Mesothelial cell of epicardium (in vitro differentiated cells): Measurements from ENCODE around the gene TRAF2. TPM values are rescaled to one million over a fixed set of nuclear protein-coding genes. Genes with fewer than 3 reads are reported as not detected.

Source experiments
- DNase-seq, 2 experiments: peaks; one replicate each; pipeline ENCODE4 v3.0.0; 2021; ENCODE audit warnings: low spot score in 2 of 2; ENCODE audit not compliant: unreplicated experiment in 2 of 2
- H3K27ac Mint-ChIP-seq: 2 replicates; pipeline ENCODE4 v1.8.0; 2021; ENCODE audit warnings: mixed read lengths
- H3K27me3 Mint-ChIP-seq: 2 replicates; pipeline ENCODE4 v1.8.0; 2021; ENCODE audit warnings: low read depth, mixed read lengths
- H3K36me3 Mint-ChIP-seq: 2 replicates; pipeline ENCODE4 v1.8.0; 2021; ENCODE audit warnings: mixed read lengths
- H3K4me1 Mint-ChIP-seq: 2 replicates; pipeline ENCODE4 v1.8.0; 2021; ENCODE audit warnings: mixed read lengths
- H3K4me3 Mint-ChIP-seq: 2 replicates; pipeline ENCODE4 v1.8.0; 2021; ENCODE audit warnings: mild to moderate bottlenecking, moderate library complexity, mixed read lengths
- H3K9me3 Mint-ChIP-seq: 2 replicates; pipeline ENCODE4 v1.8.0; 2021; ENCODE audit warnings: mixed read lengths
- total RNA-seq: library from RNA; stranded (reverse); gene quantifications from 3 replicates; pipeline ENCODE4 v1.2.1, GENCODE V29; 2021
- TF ChIP-seq, protein P1 (sequence below): fragments of 200-600 bp; sonication (generic); IDR thresholded peaks from one replicate; pipeline ENCODE4 v1.5.0; 2021; ENCODE audit warnings: antibody characterized with exemption; ENCODE audit not compliant: unreplicated experiment

The TRAF2 gene
- total RNA-seq, 1 donor from 2014 or later = 17.4 TPM

GRCh38 chr9:136963341-136963740 is 77.0 kb downstream of the TRAF2 start:
- Mint-ChIP-seq H3K36me3 (no peaks in the 10 kb centered on the region), H3K4me3 (no peak overlapping the region), H3K4me1 (peaks cover 6% of the 10 kb centered on the region), H3K9me3 (no peaks in the 10 kb centered on the region), H3K27me3 (peaks cover 3% of the 10 kb centered on the region), H3K27ac (peak overlapping the region; percentile 50)
- no peak for DNase-seq
- TF ChIP-seq, protein P1, sequence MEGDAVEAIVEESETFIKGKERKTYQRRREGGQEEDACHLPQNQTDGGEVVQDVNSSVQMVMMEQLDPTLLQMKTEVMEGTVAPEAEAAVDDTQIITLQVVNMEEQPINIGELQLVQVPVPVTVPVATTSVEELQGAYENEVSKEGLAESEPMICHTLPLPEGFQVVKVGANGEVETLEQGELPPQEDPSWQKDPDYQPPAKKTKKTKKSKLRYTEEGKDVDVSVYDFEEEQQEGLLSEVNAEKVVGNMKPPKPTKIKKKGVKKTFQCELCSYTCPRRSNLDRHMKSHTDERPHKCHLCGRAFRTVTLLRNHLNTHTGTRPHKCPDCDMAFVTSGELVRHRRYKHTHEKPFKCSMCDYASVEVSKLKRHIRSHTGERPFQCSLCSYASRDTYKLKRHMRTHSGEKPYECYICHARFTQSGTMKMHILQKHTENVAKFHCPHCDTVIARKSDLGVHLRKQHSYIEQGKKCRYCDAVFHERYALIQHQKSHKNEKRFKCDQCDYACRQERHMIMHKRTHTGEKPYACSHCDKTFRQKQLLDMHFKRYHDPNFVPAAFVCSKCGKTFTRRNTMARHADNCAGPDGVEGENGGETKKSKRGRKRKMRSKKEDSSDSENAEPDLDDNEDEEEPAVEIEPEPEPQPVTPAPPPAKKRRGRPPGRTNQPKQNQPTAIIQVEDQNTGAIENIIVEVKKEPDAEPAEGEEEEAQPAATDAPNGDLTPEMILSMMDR = no peak

DNA sequence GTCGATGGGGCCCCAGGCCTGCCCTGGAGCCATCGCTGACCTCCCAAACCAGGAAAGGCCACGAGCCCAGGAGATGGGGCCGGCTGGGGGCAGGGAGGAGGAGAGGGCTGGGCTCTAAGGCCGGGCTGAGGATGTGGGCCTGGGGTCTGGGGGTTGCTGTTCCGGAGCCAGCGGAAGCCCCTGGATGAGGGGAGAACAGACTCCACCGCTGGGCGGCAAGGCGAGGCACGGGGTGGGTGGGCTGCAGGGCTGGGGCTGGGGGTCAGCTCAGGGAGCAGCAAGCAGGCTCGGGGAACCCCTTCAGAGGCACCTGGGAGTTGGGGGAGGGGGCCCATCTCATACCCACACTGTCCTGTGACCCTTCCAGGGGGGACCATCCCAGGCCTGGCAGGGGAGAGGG is 77.4 kb downstream of the TRAF2 start:
- Mint-ChIP-seq H3K9me3 (no peaks in the 10 kb centered on the region), H3K36me3 (no peaks in the 10 kb centered on the region), H3K4me3 (no peak overlapping the region), H3K27ac (no peak overlapping the region), H3K4me1 (peaks cover 6% of the 10 kb centered on the region), H3K27me3 (peaks cover 3% of the 10 kb centered on the region)
- TF ChIP-seq, protein P1 = no peak
- DNase-seq = no peak

GRCh38 chr9:136964171-136964689 is 77.9 kb downstream of the TRAF2 start:
- H3K36me3 Mint-ChIP-seq = no peaks in the 10 kb centered on the region
- H3K9me3 Mint-ChIP-seq = no peaks in the 10 kb centered on the region
- no peak for DNase-seq
- H3K4me1 Mint-ChIP-seq = peaks cover 6% of the 10 kb centered on the region
- no peak overlapping the region for H3K4me3 Mint-ChIP-seq
- TF ChIP-seq, protein P1 = no peak
- H3K27ac Mint-ChIP-seq = no peak overlapping the region
- H3K27me3 Mint-ChIP-seq = peaks cover 3% of the 10 kb centered on the region

- Mint-ChIP-seq H3K9me3 (no peaks in the 10 kb centered on the region), H3K36me3 (no peaks in the 10 kb centered on the region), H3K4me3 (no peak overlapping the region), H3K27me3 (peaks cover 3% of the 10 kb centered on the region), H3K4me1 (peaks cover 7% of the 10 kb centered on the region), H3K27ac (no peak overlapping the region)
- TF ChIP-seq, protein P1 = no peak
- DNase-seq = no peak
Observed at GRCh38 chr9:136964833-136965422, 78.6 kb downstream of the TRAF2 start.

DNA sequence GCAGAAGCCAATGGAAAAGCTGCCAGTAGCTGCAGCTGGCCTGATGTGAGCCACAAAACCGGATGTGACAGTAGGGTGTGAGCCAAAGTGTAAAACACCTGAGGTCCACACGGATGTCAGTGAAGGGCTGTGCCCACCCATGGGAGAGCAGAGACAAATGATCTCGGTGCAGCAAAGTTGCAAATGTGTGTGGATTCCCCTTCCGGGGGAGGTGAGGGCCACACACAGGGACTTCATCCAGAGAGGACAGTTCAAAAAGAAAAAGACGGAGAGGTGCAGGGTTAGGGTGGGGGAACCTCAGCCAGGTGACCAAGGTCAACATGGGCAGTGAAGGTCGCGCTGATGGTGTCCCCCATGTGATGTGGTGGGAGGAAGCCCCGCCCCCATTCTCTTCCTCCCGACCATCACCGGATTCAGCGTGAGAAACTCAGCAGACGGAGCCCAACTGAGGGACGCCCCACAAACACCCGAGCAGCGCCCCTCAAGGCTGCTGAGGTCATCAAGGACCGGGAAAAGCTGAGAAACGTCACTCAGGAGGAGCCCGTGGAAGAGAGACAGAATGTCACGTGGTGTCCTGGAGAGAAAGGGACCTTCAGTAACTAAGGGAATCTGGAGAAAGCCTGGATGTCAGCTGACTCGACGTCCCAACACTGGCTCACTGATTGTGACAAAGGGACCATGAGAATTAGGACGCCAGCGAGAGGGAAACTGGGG is 79.6 kb downstream of the TRAF2 start:
- Mint-ChIP-seq H3K27me3 (peaks cover 3% of the 10 kb centered on the region), H3K9me3 (no peaks in the 10 kb centered on the region), H3K27ac (no peak overlapping the region), H3K4me3 (no peak overlapping the region), H3K4me1 (peaks cover 9% of the 10 kb centered on the region), H3K36me3 (no peaks in the 10 kb centered on the region)
- no peak for DNase-seq
- TF ChIP-seq, protein P1 = no peak
